Naive thymus-derived CD4-positive, alpha-beta T cell (primary cell): Measurements from ENCODE around the gene MTF1. TPM values are rescaled to one million over a fixed set of nuclear protein-coding genes. Genes with fewer than 3 reads are reported as not detected.
A peak's percentile ranks its signal among the peaks of the same experiment; 100 is the strongest.
"Not testable (repeated sequence)": the region's sequence is repeated elsewhere in the genome, so short reads cannot be mapped to it uniquely, and the experiment has no call there.

Experiments
- ATAC-seq: fragments of 150-1000 bp; cut with Tn5 transposase; 2 replicates; pipeline ENCODE4 v1.10.0; 2021; ENCODE audit warnings: mild to moderate bottlenecking, moderate library complexity
- CTCF ChIA-PET: fragments of 350-600 bp; sonication (Branson Sonifier 250); formaldehyde crosslinking; loops from one replicate; lab custom pipeline; 2021; ENCODE audit warnings: antibody characterized with exemption; lab: Charles Lee
- POLR2A ChIA-PET: fragments of 350-600 bp; sonication (Branson Sonifier 250); formaldehyde crosslinking; loops from one replicate; lab custom pipeline; 2021; ENCODE audit warnings: antibody characterized with exemption, inconsistent platforms; lab: Charles Lee
- DNase-seq, 9 donors: peaks; one replicate each; pipeline versions ENCODE4 v3.0.0 to v3.0.0-alpha.2; 2020 to 2022; ENCODE audit warnings: mixed read lengths in 1 of 9
- H3K27ac ChIP-seq: one replicate; pipeline ENCODE4 v1.7.0; 2013; ENCODE audit warnings: mild to moderate bottlenecking, low read depth, low read length, moderate library complexity
- H3K27me3 ChIP-seq, 2 donors: one replicate each; pipeline ENCODE4 v1.7.0; 2013; ENCODE audit warnings: low read length in 2 of 2, mild to moderate bottlenecking in 2 of 2, moderate library complexity in 2 of 2; ENCODE audit not compliant: control insufficient read depth in 2 of 2, insufficient read depth in 2 of 2
- H3K36me3 ChIP-seq, 3 experiments: 1 replicate in 2 of 3; 2 replicates in 1 of 3; pipeline ENCODE4 v1.7.0; 2013; ENCODE audit warnings: low read length in 3 of 3, mild to moderate bottlenecking in 3 of 3, moderate library complexity in 1 of 3; ENCODE audit not compliant: insufficient read depth in 3 of 3, control insufficient read depth in 2 of 3
- H3K4me1 ChIP-seq, 2 donors: one replicate each; pipeline ENCODE4 v1.7.0; 2013; ENCODE audit warnings: low read length in 2 of 2, mild to moderate bottlenecking in 2 of 2, moderate library complexity in 1 of 2; ENCODE audit not compliant: control insufficient read depth in 2 of 2, insufficient read depth in 2 of 2
- H3K4me3 ChIP-seq: 2 replicates; pipeline ENCODE4 v1.7.0; 2013; ENCODE audit warnings: mild to moderate bottlenecking, low read length
- H3K9me3 ChIP-seq, 3 experiments: 1 replicate in 2 of 3; 2 replicates in 1 of 3; pipeline ENCODE4 v1.7.0; 2013; ENCODE audit warnings: low read length in 3 of 3; ENCODE audit not compliant: control insufficient read depth in 2 of 3
- H3K27ac Mint-ChIP-seq, 9 donors: one replicate each; pipeline ENCODE4 v1.8.0; 2020 to 2022; ENCODE audit warnings: mixed read lengths in 9 of 9, mild to moderate bottlenecking in 8 of 9, moderate library complexity in 5 of 9, inconsistent platforms in 2 of 9
- H3K27me3 Mint-ChIP-seq, 5 donors: one replicate each; pipeline ENCODE4 v1.8.0; 2021 to 2022; ENCODE audit warnings: mixed read lengths in 5 of 5, mild to moderate bottlenecking in 1 of 5
- H3K36me3 Mint-ChIP-seq, 5 donors: one replicate each; pipeline ENCODE4 v1.8.0; 2020 to 2022; ENCODE audit warnings: mixed read lengths in 5 of 5, mild to moderate bottlenecking in 3 of 5, inconsistent platforms in 1 of 5
- H3K4me1 Mint-ChIP-seq, 7 donors: one replicate each; pipeline ENCODE4 v1.8.0; 2020 to 2022; ENCODE audit warnings: mixed read lengths in 7 of 7, mild to moderate bottlenecking in 3 of 7, inconsistent platforms in 1 of 7
- H3K4me3 Mint-ChIP-seq, 10 donors: one replicate each; pipeline ENCODE4 v1.8.0; 2020 to 2022; ENCODE audit warnings: mild to moderate bottlenecking in 10 of 10, mixed read lengths in 10 of 10, moderate library complexity in 6 of 10, inconsistent platforms in 2 of 10
- H3K9me3 Mint-ChIP-seq, 11 donors: one replicate each; pipeline ENCODE4 v1.8.0; 2020 to 2022; ENCODE audit warnings: mixed read lengths in 11 of 11, mild to moderate bottlenecking in 4 of 11, inconsistent platforms in 1 of 11, moderate library complexity in 1 of 11
- intact Hi-C, 2 donors: fragments of 100-400 bp; cut with micrococcal nuclease; formaldehyde crosslinking; loops; one replicate each; pipeline ENCODE4 v1.15.1; 2023
- polyA plus RNA-seq, 2 donors: library from polyadenylated mRNA; unstranded; fragments of 300-500 nt; fragmentation: Illumina TruSeq; gene quantifications; one replicate each; pipeline ENCODE4 v1.2.3, GENCODE V29; 2021
- total RNA-seq, 6 experiments: library from RNA in 5 of 6; stranded (reverse) in 5 of 6; gene quantifications; 1 replicate in 5 of 6; 2 replicates in 1 of 6; pipeline ENCODE4 v1.2.3 and lab custom pipeline; 2021 to 2026

The MTF1 gene
- total and polyA plus RNA-seq, 7 experiments from 2014 or later: 22.9 to 45.2 (median 27.1) TPM

- no peak for DNase-seq
- peaks cover 0 to under 1% (median 0%) of the 10 kb centered on the region in 11 donors for H3K9me3 Mint-ChIP-seq
Measured at GRCh38 chr1:37778654-37779053, 80.7 kb downstream of the MTF1 start.

GRCh38 chr1:37776946-37777516 is 82.4 kb downstream of the MTF1 start:
- CTCF ChIA-PET: interaction anchor here (0.6 kb wide), 1 partner anchor 10 kb away, joined by 5 read pairs; no protein-coding TSS in a partner anchor
- peaks cover 0 to 4% (median 0%) of the 10 kb centered on the region in 7 donors for H3K4me1 Mint-ChIP-seq

More at GRCh38 chr1:37778654-37779053, 80.7 kb downstream of the MTF1 start:
- Mint-ChIP-seq H3K36me3 (no peaks in the 10 kb centered on the region), H3K27me3 (peaks cover 0 to 23% (median 7%) of the 10 kb centered on the region in 5 donors), H3K4me1 (peaks cover 0 to 4% (median 0%) of the 10 kb centered on the region in 7 donors), H3K27ac (no peak overlapping the region), H3K4me3 (no peak overlapping the region)
- POLR2A ChIA-PET: no interaction called here
- intact Hi-C loops: no loop called here
- no peaks in the 10 kb centered on the region for H3K36me3 ChIP-seq
- H3K27me3 ChIP-seq: no peaks in the 10 kb centered on the region
- no peak for ATAC-seq
- no peak overlapping the region for H3K27ac ChIP-seq
- H3K4me3 ChIP-seq: no peak overlapping the region
- H3K9me3 ChIP-seq: no peaks in the 10 kb centered on the region
- CTCF ChIA-PET: no interaction called here
- no peaks in the 10 kb centered on the region for H3K4me1 ChIP-seq

GRCh38 chr1:37771440-37771839 is 88.0 kb downstream of the MTF1 start:
- H3K27me3 ChIP-seq, H3K9me3 ChIP-seq, H3K4me3 Mint-ChIP-seq, ATAC-seq, H3K36me3 ChIP-seq, H3K27ac ChIP-seq, H3K4me3 ChIP-seq, intact Hi-C loops, POLR2A ChIA-PET, H3K4me1 Mint-ChIP-seq, H3K36me3 Mint-ChIP-seq, H3K4me1 ChIP-seq, CTCF ChIA-PET, DNase-seq, H3K27ac Mint-ChIP-seq: not testable (repeated sequence)
- peaks cover 43 to 60% (median 52%) of the 10 kb centered on the region in 5 donors for H3K27me3 Mint-ChIP-seq
- H3K9me3 Mint-ChIP-seq: peaks cover 0 to 11% (median 0%) of the 10 kb centered on the region in 11 donors

More at GRCh38 chr1:37776946-37777516, 82.4 kb downstream of the MTF1 start:
- H3K4me3 Mint-ChIP-seq: no peak overlapping the region
- H3K9me3 ChIP-seq: no peaks in the 10 kb centered on the region
- H3K4me1 ChIP-seq: no peaks in the 10 kb centered on the region
- H3K27ac Mint-ChIP-seq: no peak overlapping the region
- no peaks in the 10 kb centered on the region for H3K36me3 ChIP-seq
- POLR2A ChIA-PET: no interaction called here
- peaks cover 0 to 9% (median 0%) of the 10 kb centered on the region in 11 donors for H3K9me3 Mint-ChIP-seq
- ATAC-seq (no peak), DNase-seq (peak in 1 of 9 donors; percentile 46)
- peaks cover 5 to 35% (median 15%) of the 10 kb centered on the region in 5 donors for H3K27me3 Mint-ChIP-seq
- H3K36me3 Mint-ChIP-seq: no peaks in the 10 kb centered on the region
- H3K27me3 ChIP-seq: no peaks in the 10 kb centered on the region
- no peak overlapping the region for H3K27ac ChIP-seq
- no peak overlapping the region for H3K4me3 ChIP-seq
- intact Hi-C loops: no loop called here

GRCh38 chr1:37767488-37767887 is 91.9 kb downstream of the MTF1 start:
- no peak overlapping the region for H3K27ac Mint-ChIP-seq
- Histone ChIP-seq H3K27ac (no peak overlapping the region), H3K36me3 (no peaks in the 10 kb centered on the region), H3K9me3 (no peaks in the 10 kb centered on the region), H3K4me1 (no peaks in the 10 kb centered on the region), H3K27me3 (peaks cover 5 to 9% of the 10 kb centered on the region in 2 donors), H3K4me3 (no peak overlapping the region)
- peaks cover 4 to 22% (median 20%) of the 10 kb centered on the region in 7 donors for H3K4me1 Mint-ChIP-seq
- ATAC-seq (no peak), DNase-seq (no peak)
- intact Hi-C loops: no loop called here
- POLR2A ChIA-PET: no interaction called here
- peaks cover 0 to 13% (median 3%) of the 10 kb centered on the region in 5 donors for H3K36me3 Mint-ChIP-seq
- no peak overlapping the region for H3K4me3 Mint-ChIP-seq
- CTCF ChIA-PET: no interaction called here
- H3K9me3 Mint-ChIP-seq: peaks cover 0 to 10% (median 2%) of the 10 kb centered on the region in 11 donors
- peaks cover 67 to 83% (median 78%) of the 10 kb centered on the region in 5 donors for H3K27me3 Mint-ChIP-seq

- Histone ChIP-seq H3K27me3 (peaks cover 5 to 9% of the 10 kb centered on the region in 2 donors), H3K4me3 (no peak overlapping the region), H3K27ac (no peak overlapping the region), H3K36me3 (no peaks in the 10 kb centered on the region), H3K9me3 (no peaks in the 10 kb centered on the region), H3K4me1 (no peaks in the 10 kb centered on the region)
- Mint-ChIP-seq H3K27ac (no peak overlapping the region), H3K9me3 (peaks cover 0 to 9% (median 2%) of the 10 kb centered on the region in 11 donors), H3K36me3 (peaks cover 0 to 13% (median 3%) of the 10 kb centered on the region in 5 donors), H3K27me3 (peaks cover 74 to 85% (median 80%) of the 10 kb centered on the region in 5 donors), H3K4me1 (peaks cover 4 to 22% (median 20%) of the 10 kb centered on the region in 7 donors), H3K4me3 (peak overlapping the region in 8 of 10 donors; percentile 8 to 78 (median 38))
- DNase-seq (peak in 1 of 9 donors; percentile 29), ATAC-seq (no peak)
- intact Hi-C loops: loop anchor here in 1 of 2 donors (2.0 kb wide), 1 partner anchor 29 kb away; no protein-coding TSS in a partner anchor
- ChIA-PET POLR2A (no interaction called here), CTCF (no interaction called here)
Measured at GRCh38 chr1:37765916-37766664, 93.3 kb downstream of the MTF1 start.

GRCh38 chr1:37764888-37765441 is 94.4 kb downstream of the MTF1 start, which contains the start of gene EPHA10:
EPHA10 (minus strand) TSS chr1:37765120; CDS start chr1:37765066, 54 bp downstream.
- Mint-ChIP-seq H3K4me1 (peaks cover 4 to 22% (median 20%) of the 10 kb centered on the region in 7 donors), H3K4me3 (peak within 1 kb of the TSS in 7 of 10 donors; percentile 30 to 78 (median 48)), H3K27ac (no peak within 1 kb of the TSS), H3K27me3 (peaks cover 63 to 76% (median 72%) of the 10 kb centered on the region in 5 donors), H3K9me3 (peaks cover 0 to 9% (median 2%) of the 10 kb centered on the region in 11 donors), H3K36me3 (peaks cover 0 to 13% (median 3%) of the 10 kb centered on the region in 5 donors)
- Histone ChIP-seq H3K4me1 (no peaks in the 10 kb centered on the region), H3K4me3 (no peak within 1 kb of the TSS), H3K9me3 (no peaks in the 10 kb centered on the region), H3K27me3 (peaks cover 0 to 9% of the 10 kb centered on the region in 2 donors), H3K36me3 (no peaks in the 10 kb centered on the region), H3K27ac (no peak within 1 kb of the TSS)
- no peak for DNase-seq
- ChIA-PET POLR2A (no interaction called here), CTCF (no interaction called here)
- intact Hi-C loops: loop anchor here in 1 of 2 donors (2.0 kb wide), 1 partner anchor 30 kb away; no protein-coding TSS in a partner anchor
- ATAC-seq: no peak
